ENCODE measurements around the gene FRAT1.

DNA sequence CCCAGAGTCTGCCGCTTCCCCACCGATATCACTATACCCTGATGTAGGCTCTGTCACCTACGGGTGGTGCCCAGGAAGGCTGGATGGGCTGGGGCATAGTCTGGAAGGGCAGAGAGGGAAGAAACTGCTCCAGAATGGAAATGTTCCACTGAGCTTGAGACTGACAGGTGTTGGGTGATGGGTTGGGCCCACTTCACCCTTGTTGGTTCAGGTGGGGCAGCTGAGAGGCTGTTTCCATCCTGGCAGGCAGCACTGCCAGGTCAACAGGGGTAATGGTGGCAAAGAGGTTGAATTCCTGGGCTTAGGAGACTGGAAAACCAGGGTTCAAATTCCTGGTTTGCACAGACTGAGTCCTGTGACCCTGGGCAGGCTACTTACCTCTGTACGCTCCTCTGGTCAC is 44.0 kb downstream of the FRAT1 start:
- TF ChIP-seq EZH2 (IDR thresholded peaks at IDR 0.05; ENCODE audit: borderline replicate concordance, low read length) = no peak
- TF ChIP-seq, protein P1, sequence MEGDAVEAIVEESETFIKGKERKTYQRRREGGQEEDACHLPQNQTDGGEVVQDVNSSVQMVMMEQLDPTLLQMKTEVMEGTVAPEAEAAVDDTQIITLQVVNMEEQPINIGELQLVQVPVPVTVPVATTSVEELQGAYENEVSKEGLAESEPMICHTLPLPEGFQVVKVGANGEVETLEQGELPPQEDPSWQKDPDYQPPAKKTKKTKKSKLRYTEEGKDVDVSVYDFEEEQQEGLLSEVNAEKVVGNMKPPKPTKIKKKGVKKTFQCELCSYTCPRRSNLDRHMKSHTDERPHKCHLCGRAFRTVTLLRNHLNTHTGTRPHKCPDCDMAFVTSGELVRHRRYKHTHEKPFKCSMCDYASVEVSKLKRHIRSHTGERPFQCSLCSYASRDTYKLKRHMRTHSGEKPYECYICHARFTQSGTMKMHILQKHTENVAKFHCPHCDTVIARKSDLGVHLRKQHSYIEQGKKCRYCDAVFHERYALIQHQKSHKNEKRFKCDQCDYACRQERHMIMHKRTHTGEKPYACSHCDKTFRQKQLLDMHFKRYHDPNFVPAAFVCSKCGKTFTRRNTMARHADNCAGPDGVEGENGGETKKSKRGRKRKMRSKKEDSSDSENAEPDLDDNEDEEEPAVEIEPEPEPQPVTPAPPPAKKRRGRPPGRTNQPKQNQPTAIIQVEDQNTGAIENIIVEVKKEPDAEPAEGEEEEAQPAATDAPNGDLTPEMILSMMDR (conservative IDR thresholded peaks at IDR 0.05 in 1 of 2, IDR thresholded peaks at IDR 0.05 in 1 of 2; ENCODE audit: extremely low read depth in 1 of 2, insufficient read depth in 1 of 2, low read depth in 1 of 2, low read length in 2 of 2) = no peak

Data from mammary epithelial cell (primary cell).